ENCODE measurements around the gene PARP12. TPM values are rescaled to one million over a fixed set of nuclear protein-coding genes. Genes with fewer than 3 reads are reported as not detected.

Gene PARP12
- total and polyA plus RNA-seq, 2 of the 13 experiments (the other 11 are each of a cell fraction or from before 2014, with no cell fraction given): 15.5 to 35.2 TPM

DNA sequence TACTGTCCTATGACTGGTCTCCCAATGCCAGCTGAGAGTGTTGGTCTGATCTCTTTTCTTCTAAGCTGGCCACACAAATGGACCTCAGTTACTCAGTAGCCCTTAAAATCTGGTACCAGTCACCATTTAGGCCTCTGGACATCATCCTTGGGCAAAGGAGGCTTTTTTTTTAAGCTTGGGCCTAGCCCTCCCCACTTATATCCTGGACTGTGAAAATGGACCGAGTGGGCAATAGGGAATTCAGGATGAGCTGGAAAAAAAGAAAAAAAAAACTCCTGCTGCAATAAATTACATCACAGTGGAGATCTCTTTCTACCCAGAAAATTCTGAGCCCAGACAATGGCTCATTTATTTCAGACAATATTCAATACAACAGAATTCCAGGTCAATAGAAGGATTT lies 68.4 kb downstream of the PARP12 start:
- Histone ChIP-seq H4K20me1 (ENCODE audit: insufficient read depth, low read length) (no peaks in the 10 kb centered on the region), H3K27ac (ENCODE audit: extremely low read length, insufficient read depth, low read length) (no peak overlapping the region), H3K79me2 (ENCODE audit: insufficient read depth, low read length) (no peaks in the 10 kb centered on the region), H3K9ac (ENCODE audit: insufficient read depth, low read depth, low read length) (no peak overlapping the region), H3K27me3 (ENCODE audit: control insufficient read depth in 1 of 2, insufficient read depth in 2 of 2, low read length in 2 of 2) (peaks cover 0 to 21% of the 10 kb centered on the region in 2 experiments; a peak in 3 of 5 replicates), H2AFZ (ENCODE audit: low read length) (no peak overlapping the region), H3K9me3 (ENCODE audit: low read length) (no peaks in the 10 kb centered on the region), H3K4me1 (ENCODE audit: insufficient read depth, low read length) (peaks cover 61% of the 10 kb centered on the region), H3K4me2 (ENCODE audit: low read depth, low read length) (no peak overlapping the region), H3K36me3 (replicated peaks in 1 of 2; ENCODE audit: control insufficient read depth in 1 of 2, insufficient read depth in 2 of 2, low read length in 2 of 2) (no peaks in the 10 kb centered on the region), H3K4me3 (replicated peaks in 1 of 3; ENCODE audit: insufficient read depth in 1 of 3, low read depth in 2 of 3, low read length in 3 of 3) (no peak overlapping the region)
- no TSS peak for BruUV-seq (replicated peaks)
- no peak for ATAC-seq
- in situ Hi-C loops (cut with HindIII; ENCODE audit: extremely low pct_ligation_motif_present, low pct_unique_long_range_greater_than_20kb): no loop called here
- 4% methylated on average over 1 of the region's 1 CpG for WGBS (ENCODE audit: low lambda C conversion rate)
- no peak for DNase-seq (ENCODE audit: low spot score)
- POLR2A ChIA-PET: no interaction called here
- TF ChIP-seq ATF1 (CRISPR knock-in tag; IDR thresholded peaks at IDR 0.05) (no peak), MAZ (IDR thresholded peaks at IDR 0.05; ENCODE audit: borderline replicate concordance, low read depth, low read length) (no peak), MAZ (CRISPR knock-in tag; IDR thresholded peaks at IDR 0.05; ENCODE audit: low read depth) (no peak), E2F5 (CRISPR knock-in tag; conservative IDR thresholded peaks at IDR 0.05) (no peak), KLF12 (CRISPR knock-in tag; IDR thresholded peaks at IDR 0.05; ENCODE audit: borderline replicate concordance) (no peak), KDM5A (IDR thresholded peaks at IDR 0.05; ENCODE audit: borderline replicate concordance, low read length) (no peak), SSRP1 (CRISPR knock-in tag; IDR thresholded peaks at IDR 0.05) (no peak), ZNF549 (CRISPR knock-in tag; IDR thresholded peaks at IDR 0.05) (no peak), FOSL1 (CRISPR knock-in tag; IDR thresholded peaks at IDR 0.05; ENCODE audit: borderline replicate concordance) (no peak), GMEB1 (CRISPR knock-in tag; IDR thresholded peaks at IDR 0.05; ENCODE audit: borderline replicate concordance) (no peak), ARNTL (CRISPR knock-in tag; IDR thresholded peaks at IDR 0.05) (no peak), ZBTB7B (CRISPR knock-in tag; IDR thresholded peaks at IDR 0.05) (no peak)
- TF ChIP-seq, protein P1, sequence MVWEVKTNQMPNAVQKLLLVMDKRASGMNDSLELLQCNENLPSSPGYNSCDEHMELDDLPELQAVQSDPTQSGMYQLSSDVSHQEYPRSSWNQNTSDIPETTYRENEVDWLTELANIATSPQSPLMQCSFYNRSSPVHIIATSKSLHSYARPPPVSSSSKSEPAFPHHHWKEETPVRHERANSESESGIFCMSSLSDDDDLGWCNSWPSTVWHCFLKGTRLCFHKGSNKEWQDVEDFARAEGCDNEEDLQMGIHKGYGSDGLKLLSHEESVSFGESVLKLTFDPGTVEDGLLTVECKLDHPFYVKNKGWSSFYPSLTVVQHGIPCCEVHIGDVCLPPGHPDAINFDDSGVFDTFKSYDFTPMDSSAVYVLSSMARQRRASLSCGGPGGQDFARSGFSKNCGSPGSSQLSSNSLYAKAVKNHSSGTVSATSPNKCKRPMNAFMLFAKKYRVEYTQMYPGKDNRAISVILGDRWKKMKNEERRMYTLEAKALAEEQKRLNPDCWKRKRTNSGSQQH (CRISPR knock-in tag; IDR thresholded peaks at IDR 0.05; ENCODE audit: low read depth): no peak
- CTCF ChIA-PET (ENCODE audit: low intra/inter-chr PET ratio, low total read pairs): no interaction called here
- intact Hi-C loops (cut with micrococcal nuclease; ENCODE audit: unreplicated experiment): no loop called here
- FAIRE-seq: no peak
